ENCODE results near the gene FCER2. TPM values are rescaled to one million over a fixed set of nuclear protein-coding genes. Genes with fewer than 3 reads are reported as not detected.
A peak's percentile ranks its signal among the peaks of the same experiment; 100 is the strongest.

The FCER2 gene
- total RNA-seq = not detected

- H3K36me3 ChIP-seq = no peaks in the 10 kb centered on the region
- TF ChIP-seq POLR2A (IDR thresholded peaks at IDR 0.05) (no peak), CTCF (IDR thresholded peaks at IDR 0.05) (no peak)
- no peak within 1 kb of the TSS for H3K4me3 ChIP-seq
- no peak within 1 kb of the TSS for H3K27ac ChIP-seq
- DNase-seq = no peak
- peaks cover 0 to 89% (median 3%) of the 10 kb centered on the region in 4 donors for H3K27me3 ChIP-seq
- H3K9me3 ChIP-seq = no peaks in the 10 kb centered on the region
- no peaks in the 10 kb centered on the region for H3K4me1 ChIP-seq
- intact Hi-C loops (cut with DNase I) = no loop called here
- 38 to 58% methylated on average over 7 to 16 of the region's 20 CpGs for WGBS, 2 donors
These were observed at the start of gene FCER2 for GRCh38 chr19:7701654-7702457. TSS of gene FCER2 (minus strand) at chr19:7702131. CDS start at chr19:7699760, 2,371 bp downstream.

DNA sequence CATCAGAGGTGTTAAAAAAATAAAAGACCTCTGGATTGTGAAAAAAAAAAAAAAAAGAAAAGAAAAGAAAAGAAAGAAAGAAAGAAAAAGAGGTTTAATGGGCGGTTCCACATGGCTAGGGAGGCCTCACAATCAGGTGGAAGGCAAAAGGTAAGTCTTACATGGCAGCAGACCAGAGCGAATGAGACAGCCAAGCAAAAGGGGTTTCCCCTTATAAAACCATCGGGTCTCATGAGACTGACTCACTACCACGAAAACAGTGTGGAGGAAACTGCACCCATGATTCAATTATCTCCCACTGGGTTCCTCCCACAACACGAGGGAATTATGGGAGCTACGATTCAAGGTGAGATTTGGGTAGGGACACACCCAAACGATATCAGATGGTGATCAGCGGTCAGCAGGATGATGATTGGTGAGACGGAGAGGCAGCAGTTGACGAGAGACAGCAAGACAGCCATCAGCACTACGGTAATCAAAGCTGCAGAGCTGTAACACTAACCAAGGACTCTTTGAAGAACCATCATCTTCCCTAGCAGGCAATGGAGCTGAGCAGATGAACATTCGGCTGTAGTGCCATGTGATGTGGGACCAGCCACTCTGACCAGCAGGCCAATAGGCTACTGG, 49.3 kb upstream of the FCER2 start:
- peaks cover 0 to 53% (median 1%) of the 10 kb centered on the region in 4 donors for H3K27me3 ChIP-seq
- WGBS, 2 donors = 40 to 51% methylated on average over 11 to 12 of the region's 12 CpGs
- H3K9me3 ChIP-seq = peaks cover 0 to 7% (median 3%) of the 10 kb centered on the region in 3 donors
- no peak for DNase-seq
- H3K27ac ChIP-seq = no peak overlapping the region
- no peak for TF ChIP-seq CTCF (IDR thresholded peaks at IDR 0.05)
- no peak for TF ChIP-seq POLR2A (IDR thresholded peaks at IDR 0.05)
- intact Hi-C loops (cut with DNase I) = no loop called here
- no peaks in the 10 kb centered on the region for H3K4me1 ChIP-seq
- no peak overlapping the region for H3K4me3 ChIP-seq
- H3K36me3 ChIP-seq = no peaks in the 10 kb centered on the region

DNA sequence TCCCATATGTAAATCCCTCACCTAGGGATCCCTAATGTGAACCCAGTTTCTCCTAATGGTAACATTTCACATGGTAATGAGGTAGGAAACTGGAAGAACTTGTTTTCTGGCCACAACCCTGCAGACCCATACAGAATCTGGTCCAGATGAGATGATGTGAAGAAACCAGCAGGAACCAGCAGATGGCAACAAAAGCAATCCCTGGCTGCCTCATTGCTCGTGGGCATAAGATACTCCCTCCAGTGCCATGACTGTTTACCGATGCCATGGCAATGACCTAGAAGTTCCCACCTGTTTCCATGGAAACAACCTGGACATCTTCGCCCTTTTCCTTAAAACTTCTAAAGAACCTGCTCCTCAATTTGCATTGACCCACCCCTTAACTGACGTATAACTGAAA, 46.8 kb upstream of the FCER2 start:
- TF ChIP-seq CTCF (IDR thresholded peaks at IDR 0.05) (peak in 1 of 6 experiments; percentile 16), POLR2A (IDR thresholded peaks at IDR 0.05) (no peak)
- DNase-seq = no peak
- no peaks in the 10 kb centered on the region for H3K36me3 ChIP-seq
- H3K27me3 ChIP-seq = peaks cover 0 to 67% (median 0%) of the 10 kb centered on the region in 4 donors
- H3K9me3 ChIP-seq = no peaks in the 10 kb centered on the region
- intact Hi-C loops (cut with DNase I) = no loop called here
- WGBS, 2 donors = 14 to 21% methylated on average over 4 of the region's 4 CpGs
- H3K4me1 ChIP-seq = no peaks in the 10 kb centered on the region
- no peak overlapping the region for H3K4me3 ChIP-seq
- no peak overlapping the region for H3K27ac ChIP-seq

- DNase-seq = no peak
- intact Hi-C loops (cut with DNase I) = no loop called here
- Histone ChIP-seq H3K27ac (no peak overlapping the region), H3K9me3 (no peaks in the 10 kb centered on the region), H3K27me3 (peaks cover 0 to 72% (median 0%) of the 10 kb centered on the region in 4 donors), H3K36me3 (no peaks in the 10 kb centered on the region), H3K4me1 (no peaks in the 10 kb centered on the region), H3K4me3 (no peak overlapping the region)
- TF ChIP-seq POLR2A (IDR thresholded peaks at IDR 0.05) (no peak), CTCF (IDR thresholded peaks at IDR 0.05) (no peak)
- 63 to 65% methylated on average over 2 of the region's 2 CpGs for WGBS, 2 donors
These were observed 46.2 kb upstream of the FCER2 start for GRCh38 chr19:7748171-7748570.

All from esophagus squamous epithelium (tissue), 5 donors.